Measurements from ENCODE around the gene CCDC157.

CCDC157 gene

DNA sequence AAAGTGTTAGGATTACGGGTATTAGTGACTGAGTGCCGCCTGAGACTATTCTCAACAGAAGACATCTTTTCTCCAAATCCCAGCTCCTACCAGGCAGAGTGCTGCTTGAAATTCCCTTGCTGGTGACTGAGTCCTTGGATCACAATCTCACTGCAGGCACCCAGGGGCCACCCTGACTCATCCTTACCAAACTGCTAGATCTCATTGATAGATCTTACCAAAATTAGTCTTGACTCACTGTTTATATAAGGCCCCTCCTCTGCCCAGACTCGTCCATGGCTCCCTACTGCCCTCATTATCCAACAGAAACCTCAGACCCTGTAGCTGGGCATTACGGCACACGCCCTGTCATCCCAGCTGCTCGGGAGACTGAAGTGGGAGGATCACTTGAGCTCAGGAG, 44.8 kb upstream of the CCDC157 start (continued):
- TF ChIP-seq, protein P1, sequence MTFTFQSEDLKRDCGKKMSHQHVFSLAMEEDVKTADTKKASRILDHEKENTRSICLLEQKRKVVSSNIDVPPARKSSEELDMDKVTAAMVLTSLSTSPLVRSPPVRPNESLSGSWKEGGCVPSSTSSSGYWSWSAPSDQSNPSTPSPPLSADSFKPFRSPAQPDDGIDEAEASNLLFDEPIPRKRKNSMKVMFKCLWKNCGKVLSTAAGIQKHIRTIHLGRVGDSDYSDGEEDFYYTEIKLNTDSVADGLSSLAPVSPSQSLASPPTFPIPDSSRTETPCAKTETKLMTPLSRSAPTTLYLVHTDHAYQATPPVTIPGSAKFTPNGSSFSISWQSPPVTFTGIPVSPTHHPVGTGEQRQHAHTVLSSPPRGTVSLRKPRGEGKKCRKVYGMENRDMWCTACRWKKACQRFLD (tag by site-specific recombination; IDR thresholded peaks at IDR 0.05), result no peak
- no peak for TF ChIP-seq ZNF157 (tag by site-specific recombination; IDR thresholded peaks at IDR 0.05)
- TF ChIP-seq, protein P2, sequence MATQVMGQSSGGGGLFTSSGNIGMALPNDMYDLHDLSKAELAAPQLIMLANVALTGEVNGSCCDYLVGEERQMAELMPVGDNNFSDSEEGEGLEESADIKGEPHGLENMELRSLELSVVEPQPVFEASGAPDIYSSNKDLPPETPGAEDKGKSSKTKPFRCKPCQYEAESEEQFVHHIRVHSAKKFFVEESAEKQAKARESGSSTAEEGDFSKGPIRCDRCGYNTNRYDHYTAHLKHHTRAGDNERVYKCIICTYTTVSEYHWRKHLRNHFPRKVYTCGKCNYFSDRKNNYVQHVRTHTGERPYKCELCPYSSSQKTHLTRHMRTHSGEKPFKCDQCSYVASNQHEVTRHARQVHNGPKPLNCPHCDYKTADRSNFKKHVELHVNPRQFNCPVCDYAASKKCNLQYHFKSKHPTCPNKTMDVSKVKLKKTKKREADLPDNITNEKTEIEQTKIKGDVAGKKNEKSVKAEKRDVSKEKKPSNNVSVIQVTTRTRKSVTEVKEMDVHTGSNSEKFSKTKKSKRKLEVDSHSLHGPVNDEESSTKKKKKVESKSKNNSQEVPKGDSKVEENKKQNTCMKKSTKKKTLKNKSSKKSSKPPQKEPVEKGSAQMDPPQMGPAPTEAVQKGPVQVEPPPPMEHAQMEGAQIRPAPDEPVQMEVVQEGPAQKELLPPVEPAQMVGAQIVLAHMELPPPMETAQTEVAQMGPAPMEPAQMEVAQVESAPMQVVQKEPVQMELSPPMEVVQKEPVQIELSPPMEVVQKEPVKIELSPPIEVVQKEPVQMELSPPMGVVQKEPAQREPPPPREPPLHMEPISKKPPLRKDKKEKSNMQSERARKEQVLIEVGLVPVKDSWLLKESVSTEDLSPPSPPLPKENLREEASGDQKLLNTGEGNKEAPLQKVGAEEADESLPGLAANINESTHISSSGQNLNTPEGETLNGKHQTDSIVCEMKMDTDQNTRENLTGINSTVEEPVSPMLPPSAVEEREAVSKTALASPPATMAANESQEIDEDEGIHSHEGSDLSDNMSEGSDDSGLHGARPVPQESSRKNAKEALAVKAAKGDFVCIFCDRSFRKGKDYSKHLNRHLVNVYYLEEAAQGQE (tag by site-specific recombination; IDR thresholded peaks at IDR 0.05), result no peak
- TF ChIP-seq, protein P3, sequence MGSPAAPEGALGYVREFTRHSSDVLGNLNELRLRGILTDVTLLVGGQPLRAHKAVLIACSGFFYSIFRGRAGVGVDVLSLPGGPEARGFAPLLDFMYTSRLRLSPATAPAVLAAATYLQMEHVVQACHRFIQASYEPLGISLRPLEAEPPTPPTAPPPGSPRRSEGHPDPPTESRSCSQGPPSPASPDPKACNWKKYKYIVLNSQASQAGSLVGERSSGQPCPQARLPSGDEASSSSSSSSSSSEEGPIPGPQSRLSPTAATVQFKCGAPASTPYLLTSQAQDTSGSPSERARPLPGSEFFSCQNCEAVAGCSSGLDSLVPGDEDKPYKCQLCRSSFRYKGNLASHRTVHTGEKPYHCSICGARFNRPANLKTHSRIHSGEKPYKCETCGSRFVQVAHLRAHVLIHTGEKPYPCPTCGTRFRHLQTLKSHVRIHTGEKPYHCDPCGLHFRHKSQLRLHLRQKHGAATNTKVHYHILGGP (tag by site-specific recombination; IDR thresholded peaks at IDR 0.05), result no peak
- TF ChIP-seq ZNF600 (tag by site-specific recombination; IDR thresholded peaks at IDR 0.05), result peak; percentile 63
- TF ChIP-seq, protein P4, sequence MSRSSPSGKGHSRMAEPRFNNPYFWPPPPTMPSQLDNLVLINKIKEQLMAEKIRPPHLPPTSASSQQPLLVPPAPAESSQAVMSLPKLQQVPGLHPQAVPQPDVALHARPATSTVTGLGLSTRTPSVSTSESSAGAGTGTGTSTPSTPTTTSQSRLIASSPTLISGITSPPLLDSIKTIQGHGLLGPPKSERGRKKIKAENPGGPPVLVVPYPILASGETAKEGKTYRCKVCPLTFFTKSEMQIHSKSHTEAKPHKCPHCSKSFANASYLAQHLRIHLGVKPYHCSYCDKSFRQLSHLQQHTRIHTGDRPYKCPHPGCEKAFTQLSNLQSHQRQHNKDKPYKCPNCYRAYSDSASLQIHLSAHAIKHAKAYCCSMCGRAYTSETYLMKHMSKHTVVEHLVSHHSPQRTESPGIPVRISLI (tag by site-specific recombination; IDR thresholded peaks at IDR 0.05), result no peak
- TF ChIP-seq, protein P5, sequence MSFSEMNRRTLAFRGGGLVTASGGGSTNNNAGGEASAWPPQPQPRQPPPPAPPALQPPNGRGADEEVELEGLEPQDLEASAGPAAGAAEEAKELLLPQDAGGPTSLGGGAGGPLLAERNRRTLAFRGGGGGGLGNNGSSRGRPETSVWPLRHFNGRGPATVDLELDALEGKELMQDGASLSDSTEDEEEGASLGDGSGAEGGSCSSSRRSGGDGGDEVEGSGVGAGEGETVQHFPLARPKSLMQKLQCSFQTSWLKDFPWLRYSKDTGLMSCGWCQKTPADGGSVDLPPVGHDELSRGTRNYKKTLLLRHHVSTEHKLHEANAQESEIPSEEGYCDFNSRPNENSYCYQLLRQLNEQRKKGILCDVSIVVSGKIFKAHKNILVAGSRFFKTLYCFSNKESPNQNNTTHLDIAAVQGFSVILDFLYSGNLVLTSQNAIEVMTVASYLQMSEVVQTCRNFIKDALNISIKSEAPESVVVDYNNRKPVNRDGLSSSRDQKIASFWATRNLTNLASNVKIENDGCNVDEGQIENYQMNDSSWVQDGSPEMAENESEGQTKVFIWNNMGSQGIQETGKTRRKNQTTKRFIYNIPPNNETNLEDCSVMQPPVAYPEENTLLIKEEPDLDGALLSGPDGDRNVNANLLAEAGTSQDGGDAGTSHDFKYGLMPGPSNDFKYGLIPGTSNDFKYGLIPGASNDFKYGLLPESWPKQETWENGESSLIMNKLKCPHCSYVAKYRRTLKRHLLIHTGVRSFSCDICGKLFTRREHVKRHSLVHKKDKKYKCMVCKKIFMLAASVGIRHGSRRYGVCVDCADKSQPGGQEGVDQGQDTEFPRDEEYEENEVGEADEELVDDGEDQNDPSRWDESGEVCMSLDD (tag by site-specific recombination; IDR thresholded peaks at IDR 0.05), result no peak
- no peak for TF ChIP-seq ZNF121 (tag by site-specific recombination; IDR thresholded peaks at IDR 0.05)
- TF ChIP-seq, protein P6, sequence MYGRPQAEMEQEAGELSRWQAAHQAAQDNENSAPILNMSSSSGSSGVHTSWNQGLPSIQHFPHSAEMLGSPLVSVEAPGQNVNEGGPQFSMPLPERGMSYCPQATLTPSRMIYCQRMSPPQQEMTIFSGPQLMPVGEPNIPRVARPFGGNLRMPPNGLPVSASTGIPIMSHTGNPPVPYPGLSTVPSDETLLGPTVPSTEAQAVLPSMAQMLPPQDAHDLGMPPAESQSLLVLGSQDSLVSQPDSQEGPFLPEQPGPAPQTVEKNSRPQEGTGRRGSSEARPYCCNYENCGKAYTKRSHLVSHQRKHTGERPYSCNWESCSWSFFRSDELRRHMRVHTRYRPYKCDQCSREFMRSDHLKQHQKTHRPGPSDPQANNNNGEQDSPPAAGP (tag by site-specific recombination; IDR thresholded peaks at IDR 0.05), result peak; percentile 85
- TF ChIP-seq, protein P7, sequence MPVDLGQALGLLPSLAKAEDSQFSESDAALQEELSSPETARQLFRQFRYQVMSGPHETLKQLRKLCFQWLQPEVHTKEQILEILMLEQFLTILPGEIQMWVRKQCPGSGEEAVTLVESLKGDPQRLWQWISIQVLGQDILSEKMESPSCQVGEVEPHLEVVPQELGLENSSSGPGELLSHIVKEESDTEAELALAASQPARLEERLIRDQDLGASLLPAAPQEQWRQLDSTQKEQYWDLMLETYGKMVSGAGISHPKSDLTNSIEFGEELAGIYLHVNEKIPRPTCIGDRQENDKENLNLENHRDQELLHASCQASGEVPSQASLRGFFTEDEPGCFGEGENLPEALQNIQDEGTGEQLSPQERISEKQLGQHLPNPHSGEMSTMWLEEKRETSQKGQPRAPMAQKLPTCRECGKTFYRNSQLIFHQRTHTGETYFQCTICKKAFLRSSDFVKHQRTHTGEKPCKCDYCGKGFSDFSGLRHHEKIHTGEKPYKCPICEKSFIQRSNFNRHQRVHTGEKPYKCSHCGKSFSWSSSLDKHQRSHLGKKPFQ (tag by site-specific recombination; IDR thresholded peaks at IDR 0.05), result no peak
- no peak; the same call in 1 of the 2 replicates for TF ChIP-seq ZNF660 (tag by site-specific recombination; IDR thresholded peaks at IDR 0.05)
- TF ChIP-seq HOXA7 (CRISPR knock-in tag; IDR thresholded peaks at IDR 0.05; ENCODE audit: borderline replicate concordance), result no peak
- TF ChIP-seq, protein P8, sequence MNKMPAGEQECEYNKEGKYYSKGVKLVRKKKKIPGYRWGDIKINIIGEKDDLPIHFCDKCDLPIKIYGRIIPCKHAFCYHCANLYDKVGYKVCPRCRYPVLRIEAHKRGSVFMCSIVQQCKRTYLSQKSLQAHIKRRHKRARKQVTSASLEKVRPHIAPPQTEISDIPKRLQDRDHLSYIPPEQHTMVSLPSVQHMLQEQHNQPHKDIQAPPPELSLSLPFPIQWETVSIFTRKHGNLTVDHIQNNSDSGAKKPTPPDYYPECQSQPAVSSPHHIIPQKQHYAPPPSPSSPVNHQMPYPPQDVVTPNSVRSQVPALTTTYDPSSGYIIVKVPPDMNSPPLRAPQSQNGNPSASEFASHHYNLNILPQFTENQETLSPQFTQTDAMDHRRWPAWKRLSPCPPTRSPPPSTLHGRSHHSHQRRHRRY (tag by site-specific recombination; IDR thresholded peaks at IDR 0.05), result no peak
- TF ChIP-seq GFI1B (tag by site-specific recombination; IDR thresholded peaks at IDR 0.05), result no peak
- TF ChIP-seq ZNF521 (tag by site-specific recombination; IDR thresholded peaks at IDR 0.05), result no peak
- no peak for TF ChIP-seq ZNF623 (tag by site-specific recombination; IDR thresholded peaks at IDR 0.05)
- peak; percentile 90 for TF ChIP-seq ZNF16 (tag by site-specific recombination; IDR thresholded peaks at IDR 0.05; ENCODE audit: low read depth)
- TF ChIP-seq ZNF473 (tag by site-specific recombination; IDR thresholded peaks at IDR 0.05), result no peak
- TF ChIP-seq, protein P9, sequence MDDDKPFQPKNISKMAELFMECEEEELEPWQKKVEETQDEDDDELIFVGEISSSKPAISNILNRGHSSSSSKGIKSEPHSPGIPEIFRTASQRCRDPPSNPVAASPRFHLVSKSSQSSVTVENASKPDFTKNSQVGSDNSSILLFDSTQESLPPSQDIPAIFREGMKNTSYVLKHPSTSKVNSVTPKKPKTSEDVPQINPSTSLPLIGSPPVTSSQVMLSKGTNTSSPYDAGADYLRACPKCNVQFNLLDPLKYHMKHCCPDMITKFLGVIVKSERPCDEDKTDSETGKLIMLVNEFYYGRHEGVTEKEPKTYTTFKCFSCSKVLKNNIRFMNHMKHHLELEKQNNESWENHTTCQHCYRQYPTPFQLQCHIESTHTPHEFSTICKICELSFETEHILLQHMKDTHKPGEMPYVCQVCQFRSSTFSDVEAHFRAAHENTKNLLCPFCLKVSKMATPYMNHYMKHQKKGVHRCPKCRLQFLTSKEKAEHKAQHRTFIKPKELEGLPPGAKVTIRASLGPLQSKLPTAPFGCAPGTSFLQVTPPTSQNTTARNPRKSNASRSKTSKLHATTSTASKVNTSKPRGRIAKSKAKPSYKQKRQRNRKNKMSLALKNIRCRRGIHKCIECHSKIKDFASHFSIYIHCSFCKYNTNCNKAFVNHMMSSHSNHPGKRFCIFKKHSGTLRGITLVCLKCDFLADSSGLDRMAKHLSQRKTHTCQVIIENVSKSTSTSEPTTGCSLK (tag by site-specific recombination; IDR thresholded peaks at IDR 0.05), result no peak
- TF ChIP-seq ZSCAN30 (tag by site-specific recombination; IDR thresholded peaks at IDR 0.05), result no peak
- TF ChIP-seq YY1 (tag by site-specific recombination; IDR thresholded peaks at IDR 0.05), result no peak
- no peak for TF ChIP-seq MYNN (tag by site-specific recombination; IDR thresholded peaks at IDR 0.05; ENCODE audit: borderline replicate concordance)
- peak; percentile 46; the same call in 1 of the 2 replicates for TF ChIP-seq ZBTB21 (tag by site-specific recombination; IDR thresholded peaks at IDR 0.05)
- no peak for TF ChIP-seq ZNF830 (tag by site-specific recombination; IDR thresholded peaks at IDR 0.05; ENCODE audit: low read depth)
